HEK293T (cell line): Measurements from ENCODE around the gene GIPC2.

Source experiments
- CTCF ChIA-PET: fragments of 350-600 bp; formaldehyde crosslinking; extraction: SDS; loops from one replicate; lab custom pipeline; 2021; ENCODE audit warnings: antibody characterized with exemption, inconsistent platforms; lab: Yijun Ruan, JAX
- POLR2A ChIA-PET: fragments of 350-600 bp; formaldehyde crosslinking; extraction: SDS; loops from one replicate; lab custom pipeline; 2020; ENCODE audit warnings: antibody characterized with exemption, inconsistent platforms; lab: Yijun Ruan, JAX
- DNase-seq: peaks from one replicate; pipeline ENCODE4 v3.0.0; 2012; ENCODE audit warnings: mixed read lengths; ENCODE audit errors: extremely low spot score
- ARNT ChIP-seq: fragments of 450-650 bp; IDR thresholded peaks from 2 replicates; pipeline ENCODE4 v1.6.1; 2017; ENCODE audit warnings: mild to moderate bottlenecking
- BHLHE40 ChIP-seq: fragments of 450-650 bp; IDR thresholded peaks from 2 replicates; pipeline ENCODE4 v1.6.1; 2016; ENCODE audit warnings: mild to moderate bottlenecking, moderate library complexity, borderline replicate concordance
- CTBP1 ChIP-seq: fragments of 450-650 bp; IDR thresholded peaks from 2 replicates; pipeline ENCODE4 v1.6.1; 2016; ENCODE audit warnings: borderline replicate concordance
- ELF4 ChIP-seq: fragments of 450-650 bp; IDR thresholded peaks from 2 replicates; pipeline ENCODE4 v1.6.1; 2017; ENCODE audit warnings: antibody characterized with exemption
- FOXA1 ChIP-seq: fragments of 450-650 bp; IDR thresholded peaks from 2 replicates; pipeline ENCODE4 v1.6.1; 2016; ENCODE audit warnings: mild to moderate bottlenecking
- FOXK2 ChIP-seq: fragments of 450-650 bp; IDR thresholded peaks from 2 replicates; pipeline ENCODE4 v1.6.1; 2016; ENCODE audit warnings: mild to moderate bottlenecking
- FOXM1 ChIP-seq: fragments of 450-650 bp; IDR thresholded peaks from 2 replicates; pipeline ENCODE4 v1.6.1; 2017; ENCODE audit warnings: mild to moderate bottlenecking, borderline replicate concordance
- HDGF ChIP-seq: fragments of 450-650 bp; IDR thresholded peaks from 2 replicates; pipeline ENCODE4 v1.6.1; 2017; ENCODE audit warnings: antibody characterized with exemption, borderline replicate concordance
- L3MBTL2 ChIP-seq: fragments of 450-650 bp; conservative IDR thresholded peaks from 2 replicates; pipeline ENCODE4 v1.6.1; 2016; ENCODE audit warnings: mild to moderate bottlenecking
- LEF1 ChIP-seq: fragments of 450-650 bp; IDR thresholded peaks from 2 replicates; pipeline ENCODE4 v1.6.1; 2017; ENCODE audit warnings: mild to moderate bottlenecking, borderline replicate concordance
- NFRKB ChIP-seq: fragments of 450-650 bp; IDR thresholded peaks from 2 replicates; pipeline ENCODE4 v1.6.1; 2016; ENCODE audit warnings: mild to moderate bottlenecking, moderate library complexity
- SP1 ChIP-seq: fragments of 450-650 bp; IDR thresholded peaks from 2 replicates; pipeline ENCODE4 v1.6.1; 2017
- SUZ12 ChIP-seq: fragments of 450-650 bp; IDR thresholded peaks from 2 replicates; pipeline ENCODE4 v1.6.1; 2016; ENCODE audit warnings: mild to moderate bottlenecking
- TARDBP ChIP-seq: fragments of 450-650 bp; IDR thresholded peaks from 2 replicates; pipeline ENCODE4 v1.6.1; 2016
- ZNF384 ChIP-seq: fragments of 450-650 bp; IDR thresholded peaks from 2 replicates; pipeline ENCODE4 v1.6.1; 2016
- TF ChIP-seq, protein P1 (sequence below): fragments of 450-650 bp; IDR thresholded peaks from 2 replicates; pipeline ENCODE4 v1.6.1; 2016

GIPC2 gene

DNA sequence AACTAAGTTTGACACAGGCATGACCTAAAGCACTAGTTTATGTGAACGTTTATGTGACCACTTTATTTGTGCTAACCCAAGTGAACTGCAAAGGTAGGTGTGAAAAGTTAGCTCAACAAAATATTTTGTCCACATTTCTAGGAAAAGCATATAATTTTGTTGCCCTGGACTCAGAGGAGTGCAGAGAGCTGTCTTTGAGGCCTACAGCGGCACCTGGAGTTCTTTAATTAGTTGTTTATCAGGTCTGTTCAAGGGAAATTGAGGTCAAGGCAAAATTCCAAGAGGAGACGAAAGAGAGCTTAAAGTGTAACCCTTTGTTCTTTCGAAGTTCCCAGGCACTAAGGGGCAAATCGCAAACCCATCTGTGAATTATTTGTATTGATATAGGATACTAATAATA, 1.3 kb downstream of the GIPC2 start:
- no peak for DNase-seq
- CTCF ChIA-PET: interaction anchor here (0.6 kb wide), 2 partner anchors 47 to 1018 kb away, joined by 3 read pairs; no protein-coding TSS in a partner anchor
- no peak for TF ChIP-seq TARDBP
- no peak for TF ChIP-seq SP1
- no peak for TF ChIP-seq L3MBTL2
- TF ChIP-seq LEF1: no peak
- no peak for TF ChIP-seq BHLHE40
- no peak for TF ChIP-seq FOXM1
- TF ChIP-seq ZNF384: no peak
- TF ChIP-seq SUZ12: no peak
- TF ChIP-seq NFRKB: no peak
- no peak for TF ChIP-seq FOXK2
- TF ChIP-seq ARNT: no peak
- no peak for TF ChIP-seq FOXA1
- no peak for TF ChIP-seq ELF4
- TF ChIP-seq CTBP1: no peak
- no peak for TF ChIP-seq HDGF
- TF ChIP-seq, protein P1, sequence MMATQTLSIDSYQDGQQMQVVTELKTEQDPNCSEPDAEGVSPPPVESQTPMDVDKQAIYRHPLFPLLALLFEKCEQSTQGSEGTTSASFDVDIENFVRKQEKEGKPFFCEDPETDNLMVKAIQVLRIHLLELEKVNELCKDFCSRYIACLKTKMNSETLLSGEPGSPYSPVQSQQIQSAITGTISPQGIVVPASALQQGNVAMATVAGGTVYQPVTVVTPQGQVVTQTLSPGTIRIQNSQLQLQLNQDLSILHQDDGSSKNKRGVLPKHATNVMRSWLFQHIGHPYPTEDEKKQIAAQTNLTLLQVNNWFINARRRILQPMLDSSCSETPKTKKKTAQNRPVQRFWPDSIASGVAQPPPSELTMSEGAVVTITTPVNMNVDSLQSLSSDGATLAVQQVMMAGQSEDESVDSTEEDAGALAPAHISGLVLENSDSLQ: no peak
- POLR2A ChIA-PET: no interaction called here

DNA sequence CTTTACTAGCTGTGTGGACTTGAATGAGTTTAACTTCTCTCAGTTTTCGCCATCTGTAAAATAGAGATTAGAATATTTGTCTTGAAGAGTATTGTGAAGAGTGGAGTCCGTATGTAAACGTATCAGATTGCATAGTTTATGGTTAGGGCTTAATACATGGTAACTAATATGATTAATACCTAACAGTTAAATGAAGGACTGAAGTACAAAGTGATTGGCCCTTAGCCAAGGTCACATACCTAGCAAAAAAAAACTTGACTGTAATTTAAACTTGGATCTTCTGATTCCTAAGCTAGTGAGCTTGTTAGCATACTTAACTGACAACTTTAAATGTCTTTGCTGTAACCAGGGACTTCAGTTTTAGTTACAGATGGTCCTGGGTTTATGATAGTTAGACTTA, 1.9 kb downstream of the GIPC2 start:
- POLR2A ChIA-PET: interaction anchor here (1.5 kb wide), 1 partner anchor 69 kb away, joined by 5 read pairs; the partner anchor contains the start of gene FUBP1
- no peak for DNase-seq
- TF ChIP-seq L3MBTL2 (no peak), FOXM1 (no peak), CTBP1 (no peak), TARDBP (no peak), ELF4 (no peak), SP1 (no peak), NFRKB (no peak), ZNF384 (no peak), BHLHE40 (no peak), FOXK2 (no peak), LEF1 (no peak), ARNT (no peak), HDGF (no peak), SUZ12 (no peak)
- TF ChIP-seq, protein P1: no peak
- CTCF ChIA-PET: interaction anchor here (0.6 kb wide), 1 partner anchor 195 kb away, joined by 3 read pairs; no protein-coding TSS in a partner anchor

DNA sequence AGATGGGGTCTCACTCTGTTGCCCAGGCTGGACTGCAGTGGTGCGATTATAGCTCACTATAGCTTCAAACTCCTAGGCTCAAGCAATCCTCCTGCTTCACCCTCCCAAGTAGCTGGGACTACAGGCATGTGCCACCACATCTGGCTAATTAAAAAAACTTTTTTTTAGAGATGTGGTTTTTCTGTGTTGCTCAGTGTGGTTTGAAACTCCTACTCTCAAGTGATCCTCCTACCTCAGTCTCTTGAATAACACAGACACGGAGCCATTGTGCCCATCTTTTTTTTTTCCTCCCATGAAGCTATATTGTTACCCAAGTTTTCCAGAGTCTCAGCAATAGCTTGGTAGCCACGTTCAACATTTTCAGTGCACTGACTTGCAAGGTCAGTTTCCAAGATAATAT, 2.7 kb downstream of the GIPC2 start:
- ChIA-PET POLR2A (interaction anchor here (1.5 kb wide), 1 partner anchor 70 kb away, joined by 5 read pairs; the partner anchor contains the start of gene FUBP1), CTCF (no interaction called here)
- TF ChIP-seq SP1 (no peak), FOXK2 (no peak), BHLHE40 (no peak), CTBP1 (no peak), ZNF384 (no peak), ARNT (no peak), TARDBP (no peak), FOXM1 (no peak), NFRKB (no peak), FOXA1 (no peak), SUZ12 (no peak), ELF4 (no peak), HDGF (no peak)
- TF ChIP-seq, protein P1: no peak
- DNase-seq: no peak

DNA sequence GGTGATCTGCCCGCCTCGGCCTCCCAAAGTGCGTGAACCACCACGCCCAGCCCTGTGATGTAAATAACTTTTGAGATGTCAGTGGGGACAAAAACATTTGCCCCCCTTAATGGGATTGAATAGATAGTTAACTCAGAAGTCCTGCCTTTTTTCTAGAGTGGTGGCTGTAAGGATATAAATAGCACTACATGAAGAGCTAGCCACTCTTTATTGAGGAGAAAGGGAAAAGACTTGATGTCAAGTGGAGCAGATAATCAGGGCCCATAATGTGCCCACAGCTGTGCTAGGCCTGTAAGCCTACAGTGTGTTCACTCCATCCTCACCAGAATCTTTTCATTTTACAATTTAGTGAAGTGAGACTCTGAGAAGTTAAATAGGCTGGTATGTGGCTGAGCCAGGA, 3.6 kb downstream of the GIPC2 start:
- CTCF ChIA-PET: interaction anchor here (1.1 kb wide), 1 partner anchor 45 kb away, joined by 3 read pairs; the partner anchor contains the start of gene DNAJB4
- POLR2A ChIA-PET: no interaction called here

DNA sequence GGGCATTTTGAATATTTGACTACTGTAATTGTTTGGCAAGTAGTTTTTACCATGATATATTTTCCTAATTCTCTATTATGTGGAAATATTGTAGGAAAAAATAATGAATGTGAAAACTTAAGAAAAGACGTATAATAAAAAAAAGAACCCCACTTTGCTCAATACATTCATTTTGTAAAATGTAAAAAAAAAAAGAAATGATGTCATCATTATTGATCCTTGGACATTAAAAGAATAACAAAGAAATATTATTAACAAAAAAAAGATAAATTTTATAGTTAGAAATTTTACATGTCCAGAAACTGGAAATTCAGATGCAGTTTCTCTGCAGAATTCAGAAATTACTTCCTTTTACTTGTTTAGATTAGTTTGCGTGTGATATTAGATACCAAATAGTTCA, 5.2 kb downstream of the GIPC2 start:
- ChIA-PET CTCF (no interaction called here), POLR2A (no interaction called here)
- no peak for TF ChIP-seq FOXA1
- DNase-seq: no peak

More for the DNA sequence above, 3.6 kb downstream of the GIPC2 start:
- no peak for DNase-seq
- no peak for TF ChIP-seq ELF4

DNA sequence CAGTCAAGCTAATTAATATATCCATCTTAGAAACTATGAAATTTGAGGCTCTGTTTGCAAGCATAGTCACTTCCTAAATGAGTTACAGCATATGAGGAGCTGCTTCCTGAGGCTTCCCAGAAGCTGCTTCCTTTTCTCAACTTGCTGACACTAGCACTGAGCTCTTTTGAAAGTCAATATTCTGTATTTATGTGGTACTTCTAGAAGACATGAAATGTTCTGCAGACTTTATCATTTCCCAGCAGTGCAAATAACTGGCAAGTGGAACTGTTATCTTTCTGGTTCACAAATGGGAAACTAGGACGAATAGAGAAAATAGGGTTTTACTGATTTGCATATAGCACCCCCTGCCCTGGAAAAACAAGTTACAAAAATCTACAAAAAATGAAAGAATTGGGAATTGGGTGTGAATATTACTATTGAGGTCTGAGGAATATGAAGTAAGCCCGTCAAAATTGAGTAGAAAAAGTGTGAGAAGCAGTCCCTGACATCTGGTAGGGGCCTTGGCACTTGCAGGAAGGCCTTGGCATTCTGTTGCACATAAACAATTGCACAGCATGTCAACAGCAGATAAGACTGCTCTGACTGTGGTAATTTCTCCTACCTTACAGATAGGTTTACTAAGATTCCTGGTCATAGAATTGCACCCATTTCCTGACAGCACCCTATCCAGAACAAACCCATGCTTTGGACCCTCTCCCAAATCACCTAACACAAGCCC, 7.1 kb downstream of the GIPC2 start:
- TF ChIP-seq TARDBP (no peak), L3MBTL2 (no peak), SP1 (no peak), BHLHE40 (no peak), FOXA1 (no peak), FOXK2 (no peak), ELF4 (no peak), FOXM1 (no peak), ZNF384 (no peak), SUZ12 (no peak), HDGF (no peak), CTBP1 (no peak), LEF1 (no peak), ARNT (no peak)
- TF ChIP-seq, protein P1: no peak
- POLR2A ChIA-PET: no interaction called here
- CTCF ChIA-PET: interaction anchor here (0.6 to 0.7 kb wide), 2 partner anchors 18 to 54 kb away, joined by 3 to 6 read pairs; no protein-coding TSS in a partner anchor
- DNase-seq: no peak
